Measurements from ENCODE around the gene MGAT5B.

- TF ChIP-seq CTCF (IDR thresholded peaks at IDR 0.05) (no peak), POLR2AphosphoS5 (IDR thresholded peaks at IDR 0.05) (no peak)
These were observed 13.8 kb downstream of the MGAT5B start for GRCh38 chr17:76881966-76882365.

Data from stomach (tissue), 4 donors.